T47D (cell line): ENCODE results near the gene KRTAP5-4.

Experiments used
- DNase-seq, 2 experiments: peaks; one replicate each; pipeline versions ENCODE4 v3.0.0 to v3.0.0-alpha.2; 2011 to 2012; ENCODE audit warnings: low read depth in 1 of 2, low spot score in 1 of 2
- JUND ChIP-seq: IDR thresholded peaks from 2 replicates; pipeline ENCODE4 v1.6.1; 2012; ENCODE audit warnings: low read depth
- in situ Hi-C: cut with HindIII; loops from 2 replicates; pipeline ENCODE4 v1.10.0; 2016; ENCODE audit warnings: low sequenced_read_pairs, low pct_unique_long_range_greater_than_20kb

Gene KRTAP5-4

DNA sequence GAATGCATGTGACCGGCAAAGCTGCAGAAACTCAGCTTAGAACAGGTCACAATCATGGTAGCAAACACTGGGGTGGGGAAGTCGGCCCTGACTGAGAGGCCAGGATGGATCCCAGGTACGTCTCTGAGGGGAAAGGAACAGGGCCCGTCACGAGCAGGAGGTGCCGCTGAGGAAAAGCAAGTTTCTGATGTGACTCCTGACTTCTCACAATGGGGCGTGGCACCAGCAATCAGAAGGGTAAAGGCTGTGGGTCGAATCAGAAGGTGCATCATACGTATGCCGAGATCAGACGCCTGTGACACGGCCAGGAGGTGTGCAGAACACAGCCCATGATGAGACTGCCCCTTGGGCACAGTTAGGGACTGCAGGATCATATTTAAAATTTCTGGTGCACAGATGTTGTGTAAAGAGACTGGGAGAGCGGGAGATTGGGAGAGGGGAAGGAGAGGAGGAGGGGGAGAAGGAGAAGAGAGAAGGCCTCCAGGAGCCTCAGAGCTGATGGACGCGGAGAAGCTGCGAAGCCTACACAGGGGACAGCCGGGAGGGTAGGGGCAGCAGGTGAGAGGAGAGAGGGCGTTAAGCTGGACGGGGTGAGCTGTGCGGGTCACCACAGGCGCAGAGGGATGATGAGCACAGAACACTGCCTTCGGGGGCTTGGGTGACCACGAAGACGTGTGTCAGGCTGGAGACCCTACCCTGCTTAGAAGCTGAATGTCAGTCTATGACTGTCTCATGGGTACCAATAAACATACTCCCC is 38.4 kb upstream of the KRTAP5-4 start:
- in situ Hi-C loops: no loop called here
- TF ChIP-seq JUND: no peak
- DNase-seq: no peak

DNA sequence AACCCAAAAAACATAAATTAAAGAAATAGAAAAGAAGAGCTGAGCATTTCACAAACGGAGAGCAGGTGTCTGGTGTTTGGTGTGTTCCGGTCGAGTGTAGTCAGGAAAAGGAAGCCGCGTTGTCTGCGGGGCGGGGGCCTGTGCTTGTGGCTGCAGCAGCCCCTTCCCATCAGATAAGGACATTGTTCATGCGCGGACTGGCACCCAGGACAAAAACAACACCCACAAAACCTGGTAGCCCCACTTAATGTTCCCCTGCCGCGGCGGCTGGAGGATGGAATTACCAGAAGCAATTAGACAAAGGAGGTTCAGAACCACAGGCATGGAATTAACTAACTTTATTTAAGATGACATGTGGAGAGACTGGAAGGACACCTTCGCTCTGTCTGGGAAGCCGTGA is 37.6 kb upstream of the KRTAP5-4 start:
- in situ Hi-C loops: no loop called here
- no peak for DNase-seq
- TF ChIP-seq JUND: no peak

DNA sequence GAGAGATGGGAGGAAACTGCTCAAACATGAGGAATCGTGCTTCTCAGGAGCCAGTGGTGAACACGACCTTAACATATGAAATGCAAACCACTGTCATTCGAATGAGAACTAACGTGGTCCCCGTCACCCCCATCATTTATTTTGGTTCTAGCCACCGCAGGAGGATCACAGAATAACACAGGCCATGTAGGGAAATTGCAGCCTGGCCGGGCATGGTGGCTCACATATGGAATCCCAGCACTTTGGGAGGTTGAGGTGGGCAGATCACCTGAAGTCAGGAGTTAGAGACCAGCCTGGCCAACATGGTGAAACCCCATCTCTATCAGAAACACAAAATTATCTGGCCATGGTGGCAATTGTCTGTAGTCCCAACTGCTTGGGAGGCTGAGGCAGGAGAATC is 34.7 kb upstream of the KRTAP5-4 start:
- no peak for TF ChIP-seq JUND
- DNase-seq: no peak
- in situ Hi-C loops: no loop called here

DNA sequence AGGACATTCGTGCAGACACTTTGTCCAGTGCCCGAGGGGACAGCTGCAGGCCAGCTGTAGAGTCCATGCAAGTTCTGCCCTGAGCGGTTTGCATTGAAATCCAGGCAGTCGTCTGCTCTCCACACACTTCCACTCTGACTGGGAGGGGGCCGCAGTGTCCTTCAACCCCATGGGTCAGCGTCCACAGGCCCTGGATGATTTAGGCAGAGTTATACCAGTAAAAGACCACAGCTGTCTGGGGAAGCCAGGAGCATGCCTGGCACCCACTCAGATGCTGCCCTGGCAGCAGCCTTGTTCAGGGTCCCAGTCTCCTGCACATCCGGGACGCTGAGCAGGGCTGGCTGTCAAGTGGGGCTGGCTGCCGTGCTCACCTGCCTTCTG is 34.1 kb upstream of the KRTAP5-4 start:
- TF ChIP-seq JUND: no peak
- no peak for DNase-seq
- in situ Hi-C loops: no loop called here

DNA sequence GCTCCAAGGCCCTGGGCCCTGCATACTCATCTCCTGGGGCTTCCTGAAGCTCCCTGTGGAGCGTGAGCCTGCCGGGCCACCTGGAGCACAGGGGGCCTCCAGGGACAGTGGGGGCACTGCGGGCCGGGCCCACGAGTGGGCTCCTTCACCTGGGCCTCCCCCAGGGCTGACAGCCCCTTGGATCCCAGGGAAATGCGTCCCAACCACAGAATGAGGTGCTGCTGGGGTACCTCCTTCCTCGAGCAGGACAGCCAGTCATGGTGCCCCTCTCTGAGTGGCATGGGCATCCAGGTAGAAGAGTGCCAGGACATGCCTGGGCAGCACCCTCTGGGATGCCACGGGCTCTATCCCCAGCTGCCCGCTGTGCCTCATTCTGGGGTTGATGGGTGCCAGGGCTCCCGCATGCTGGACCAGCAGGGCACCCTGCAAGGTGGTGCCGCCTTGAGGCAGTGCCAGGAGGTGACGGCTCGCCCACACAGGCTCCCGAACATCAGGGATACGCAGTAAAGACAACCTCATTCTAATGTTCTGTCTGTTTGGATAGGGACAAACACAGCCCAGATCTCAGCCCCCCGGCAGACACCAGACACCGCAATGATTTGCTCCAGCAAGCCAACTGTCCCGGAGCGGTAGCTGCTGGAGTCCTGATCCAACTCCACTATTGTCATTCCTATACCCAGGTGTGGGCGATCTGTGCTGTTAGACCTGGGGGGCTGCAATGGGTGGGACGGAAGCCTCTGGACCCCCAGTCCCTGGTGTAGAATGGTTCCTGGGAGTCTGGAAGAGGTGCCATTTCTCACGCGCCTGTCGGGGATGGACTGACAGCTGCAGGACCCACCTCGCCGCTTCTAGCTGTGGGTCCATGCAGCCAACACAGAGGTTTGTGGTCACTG is 33.5 kb upstream of the KRTAP5-4 start:
- TF ChIP-seq JUND: no peak
- no peak for DNase-seq
- in situ Hi-C loops: no loop called here

DNA sequence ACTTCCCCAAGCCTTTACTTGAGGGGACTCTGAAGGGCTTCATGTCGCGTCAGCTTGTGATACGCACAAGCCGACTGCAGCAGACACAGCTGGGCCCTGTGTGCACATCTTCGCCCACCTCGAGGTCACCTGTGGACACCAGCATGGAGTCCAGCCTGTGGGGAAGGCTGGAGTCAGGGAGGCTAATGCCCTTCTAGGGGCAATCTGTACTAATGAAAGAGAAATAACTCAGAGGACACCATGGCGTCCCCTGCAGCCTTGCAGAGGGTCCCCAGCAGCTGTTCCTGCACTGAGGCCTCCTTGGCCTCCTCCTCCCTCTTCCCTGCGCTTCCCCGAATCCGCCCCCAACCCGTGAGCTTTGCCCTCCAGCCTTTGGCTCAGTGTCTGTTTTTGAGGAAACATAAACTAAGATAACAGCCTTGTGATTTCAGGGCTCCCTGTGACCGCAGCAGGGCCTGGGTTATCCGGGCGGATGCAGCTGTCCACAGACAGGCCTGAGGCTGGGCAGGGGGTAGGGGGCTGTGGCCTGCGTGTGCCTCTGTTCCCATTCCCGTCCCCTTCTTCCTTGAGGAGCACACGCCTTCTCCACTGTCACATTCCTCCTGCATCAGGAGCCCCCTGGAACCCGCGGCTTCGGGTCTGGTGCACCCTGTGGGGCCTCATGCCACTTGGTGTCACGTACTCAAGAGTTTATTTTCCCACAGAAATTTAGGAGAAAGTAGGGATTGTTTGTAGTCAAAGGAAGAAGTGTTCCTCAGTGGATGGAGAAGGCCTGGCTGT is 32.6 kb upstream of the KRTAP5-4 start:
- TF ChIP-seq JUND: no peak
- in situ Hi-C loops: no loop called here
- no peak for DNase-seq

DNA sequence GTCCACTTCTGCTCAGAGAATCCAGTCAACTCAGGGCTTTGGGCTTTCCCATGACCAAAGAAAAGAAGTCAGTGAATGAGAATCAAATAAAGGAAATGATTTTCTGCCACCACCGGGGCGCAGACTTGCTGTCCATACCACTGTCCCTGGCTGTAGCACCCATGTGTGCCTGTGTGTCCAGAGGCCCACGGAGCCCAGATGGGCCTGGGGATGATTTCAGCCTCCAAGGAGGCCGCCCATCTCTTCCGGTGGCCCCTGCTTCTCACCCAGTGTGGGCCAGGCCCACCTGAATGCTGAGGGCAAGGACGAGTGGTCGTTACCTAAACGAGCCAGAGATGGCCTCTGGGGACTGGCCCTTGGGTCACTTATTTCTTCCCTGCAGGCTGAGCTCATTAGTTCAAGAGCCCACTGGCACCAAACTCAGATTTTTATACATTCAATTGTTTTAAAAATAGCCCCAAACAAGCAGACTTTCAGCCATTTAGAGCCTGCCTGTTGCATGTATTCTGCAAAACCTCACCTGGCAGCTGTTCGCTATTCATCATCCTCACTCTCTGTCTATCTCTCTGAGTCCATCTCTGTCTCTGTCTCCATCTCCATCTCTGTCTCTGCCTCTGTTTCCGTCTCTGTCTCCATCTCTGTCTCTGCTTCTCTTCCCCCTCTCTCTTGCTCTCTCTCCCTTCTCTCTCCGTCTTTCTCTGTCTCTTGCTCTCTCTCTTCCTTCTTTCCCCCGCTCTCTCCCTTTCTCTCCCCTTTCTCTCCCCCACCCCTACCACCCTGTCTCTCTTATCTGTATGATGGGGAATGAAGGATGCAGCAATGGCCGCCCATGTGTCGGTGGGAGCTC is 31.8 kb upstream of the KRTAP5-4 start:
- TF ChIP-seq JUND: no peak
- DNase-seq: peak in 1 of 2 experiments; percentile 26
- in situ Hi-C loops: no loop called here

DNA sequence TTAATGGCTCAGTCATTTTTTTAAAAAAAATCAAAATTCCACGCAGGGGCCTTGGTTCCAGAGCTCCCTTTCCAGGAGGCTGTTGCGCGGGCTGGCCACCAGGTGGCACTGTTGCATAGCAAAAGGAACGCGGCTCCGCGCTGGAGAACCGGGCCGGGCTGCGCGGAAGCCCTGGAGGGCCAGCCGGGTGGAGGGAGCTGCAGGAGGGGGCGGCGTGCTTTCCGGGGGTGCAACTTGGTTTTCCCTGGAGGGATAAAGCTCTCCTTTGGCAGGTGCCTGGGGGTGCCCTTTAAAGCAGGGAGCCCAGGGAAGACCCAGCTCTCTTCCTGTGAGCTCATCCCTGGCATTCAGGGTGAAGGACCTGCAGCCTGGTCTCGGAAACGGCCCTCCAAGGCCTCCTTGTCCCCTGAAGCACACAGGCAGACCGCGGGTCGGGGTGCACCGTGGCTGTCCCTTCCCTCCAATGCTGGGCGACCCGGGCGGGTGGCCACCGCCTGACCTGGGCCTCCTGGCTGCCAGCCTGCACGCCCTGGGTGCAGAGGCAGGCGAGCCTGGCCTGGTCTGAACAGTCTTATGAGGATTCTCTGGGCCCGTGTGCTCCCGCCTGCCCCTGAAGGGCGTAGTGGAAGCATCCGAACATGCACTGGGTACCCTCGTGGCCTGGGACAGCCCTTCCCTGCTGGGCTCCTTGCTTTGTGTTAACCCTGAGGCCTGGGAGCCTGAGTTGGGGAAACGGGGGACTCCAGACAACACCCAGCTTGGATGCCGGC is 31.0 kb upstream of the KRTAP5-4 start:
- TF ChIP-seq JUND: no peak
- in situ Hi-C loops: no loop called here
- peak; percentile 46 to 82 for DNase-seq

DNA sequence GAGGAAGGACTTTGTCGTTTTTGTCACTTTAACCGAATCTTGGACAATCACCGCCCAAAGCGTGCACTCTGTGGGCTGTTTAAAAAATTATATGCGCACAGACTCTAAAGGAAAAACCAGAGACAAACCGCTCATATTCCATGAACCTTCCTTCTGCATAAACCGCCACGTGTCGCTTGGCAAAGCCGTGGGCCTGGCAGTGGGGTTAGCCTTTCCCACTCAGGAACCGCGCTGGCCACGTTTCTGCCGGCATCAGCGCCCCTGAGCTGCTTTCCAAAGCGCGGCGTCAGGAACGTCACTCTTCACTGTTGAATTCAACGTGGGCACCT is 30.5 kb upstream of the KRTAP5-4 start:
- no peak for DNase-seq
- in situ Hi-C loops: no loop called here
- TF ChIP-seq JUND: no peak

DNA sequence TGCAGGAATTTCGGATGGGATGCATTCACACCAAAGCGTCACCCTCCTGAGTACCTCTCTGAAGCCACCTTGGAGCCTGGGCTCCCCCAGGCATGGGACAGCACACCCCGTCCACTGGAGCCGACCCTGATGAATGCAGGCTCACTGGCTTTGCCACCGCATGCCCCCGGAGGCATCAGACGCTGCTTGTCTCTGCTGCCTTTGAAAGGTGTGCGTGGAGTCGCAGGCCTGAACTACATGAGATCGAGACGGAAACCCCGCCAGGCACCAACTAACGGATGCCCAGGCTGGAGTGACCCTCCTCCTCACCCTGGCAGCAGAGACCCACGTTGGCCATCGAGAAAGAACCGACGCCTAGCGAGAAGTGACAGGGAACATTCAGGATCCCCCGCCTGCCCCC is 30.1 kb upstream of the KRTAP5-4 start:
- no peak for DNase-seq
- TF ChIP-seq JUND: no peak
- in situ Hi-C loops: no loop called here

DNA sequence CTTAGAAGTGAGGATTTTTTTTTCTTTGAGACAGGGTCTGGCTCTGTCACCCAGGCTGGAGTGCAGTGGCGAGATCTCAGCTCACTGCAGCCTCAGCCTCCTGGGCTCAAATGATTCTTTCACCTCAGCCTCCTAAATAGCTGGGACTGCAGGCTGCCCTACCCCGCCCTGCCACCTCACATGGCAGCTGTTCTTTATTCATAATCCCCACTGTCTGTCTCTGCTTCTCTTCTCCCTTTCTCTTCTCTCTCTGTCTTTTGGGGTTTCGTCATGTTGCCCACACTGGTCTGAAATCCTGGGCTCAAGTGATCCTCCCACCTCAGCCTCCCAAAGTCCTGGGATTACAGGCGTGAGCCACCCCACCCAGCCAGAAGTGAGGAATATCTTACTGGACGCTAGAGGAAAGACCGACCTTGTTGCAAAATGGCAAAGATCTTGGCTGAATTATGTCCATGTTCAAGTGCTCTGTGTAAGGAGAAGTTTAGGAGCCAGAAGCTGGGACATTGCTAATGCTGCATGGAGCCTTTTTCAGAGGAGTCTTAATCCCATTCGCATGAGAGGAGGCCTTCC is 29.6 kb upstream of the KRTAP5-4 start:
- TF ChIP-seq JUND: no peak
- no peak for DNase-seq
- in situ Hi-C loops: no loop called here
